ENCODE results near the gene TPST1.
"Not testable (repeated sequence)": the region's sequence is repeated elsewhere in the genome, so short reads cannot be mapped to it uniquely, and the experiment has no call there.

Gene TPST1

GRCh38 chr7:66189695-66190503 is 15.2 kb upstream of the TPST1 start:
- DNase-seq: no peak

- no peak for DNase-seq
These were observed 14.7 kb upstream of the TPST1 start for GRCh38 chr7:66190504-66190857.

- no peak for DNase-seq
These were observed 11.9 kb upstream of the TPST1 start for GRCh38 chr7:66193146-66193725.

GRCh38 chr7:66198469-66198868 is 6.7 kb upstream of the TPST1 start:
- no peak for DNase-seq

- no peak for DNase-seq
These were observed 6.2 kb upstream of the TPST1 start for GRCh38 chr7:66198956-66199355.

- no peak for DNase-seq
These were observed 2.7 kb upstream of the TPST1 start for GRCh38 chr7:66202441-66202840.

- DNase-seq: no peak
These were observed 582 bp downstream of the TPST1 start for GRCh38 chr7:66205741-66206090.

- no peak for DNase-seq
These were observed 1.2 kb downstream of the TPST1 start for GRCh38 chr7:66206119-66206933.

- DNase-seq: no peak
These were observed 1.8 kb downstream of the TPST1 start for GRCh38 chr7:66206934-66207240.

- no peak for DNase-seq
These were observed 2.4 kb downstream of the TPST1 start for GRCh38 chr7:66207540-66207939.

GRCh38 chr7:66211429-66211828 is 6.3 kb downstream of the TPST1 start:
- DNase-seq: no peak

GRCh38 chr7:66213637-66214036 is 8.5 kb downstream of the TPST1 start:
- DNase-seq: no peak

- no peak for DNase-seq
These were observed 11.6 kb downstream of the TPST1 start for GRCh38 chr7:66216687-66217086.

- no peak for DNase-seq
These were observed 14.7 kb downstream of the TPST1 start for GRCh38 chr7:66219805-66220204.

GRCh38 chr7:66221442-66221841 is 16.3 kb downstream of the TPST1 start:
- DNase-seq: no peak

- no peak for DNase-seq
These were observed 22.7 kb downstream of the TPST1 start for GRCh38 chr7:66227808-66228207.

- not testable (repeated sequence) for DNase-seq
These were observed 26.4 kb downstream of the TPST1 start for GRCh38 chr7:66231326-66232216.

GRCh38 chr7:66233638-66234037 is 28.5 kb downstream of the TPST1 start:
- no peak for DNase-seq

- DNase-seq: no peak
These were observed 31.7 kb downstream of the TPST1 start for GRCh38 chr7:66236713-66237303.

GRCh38 chr7:66237906-66238772 is 33.0 kb downstream of the TPST1 start:
- no peak for DNase-seq

GRCh38 chr7:66238773-66239466 is 33.8 kb downstream of the TPST1 start:
- no peak for DNase-seq
